RWPE2 (cell line): ENCODE measurements around the gene PTPRD.
A peak's percentile ranks its signal among the peaks of the same experiment; 100 is the strongest.

ENCODE experiments used
- ATAC-seq: fragments of 200-7000 bp; cut with Tn5 transposase; 3 replicates; pipeline ENCODE4 v1.9.1; 2021; ENCODE audit warnings: low read depth
- DNase-seq: peaks from one replicate; pipeline ENCODE4 v3.0.0-alpha.2; 2020; ENCODE audit warnings: low spot score
- H3K27ac ChIP-seq: fragments of 450-650 bp; 2 replicates; pipeline ENCODE4 v1.5.1; 2017; ENCODE audit warnings: mild to moderate bottlenecking; ENCODE audit not compliant: poor library complexity, severe bottlenecking
- H3K27me3 ChIP-seq: fragments of 250-450 bp; sonication (Bioruptor Pico); 2 replicates; pipeline ENCODE4 v1.5.1; 2021; ENCODE audit warnings: mild to moderate bottlenecking, moderate library complexity; ENCODE audit not compliant: insufficient read depth, poor library complexity, severe bottlenecking
- H3K36me3 ChIP-seq: fragments of 250-450 bp; sonication (Bioruptor Pico); 2 replicates; pipeline ENCODE4 v1.5.1; 2020; ENCODE audit warnings: low read depth, mild to moderate bottlenecking, moderate library complexity
- H3K4me1 ChIP-seq: fragments of 250-450 bp; sonication (Bioruptor Pico); 2 replicates; pipeline ENCODE4 v1.5.1; 2021; ENCODE audit warnings: mild to moderate bottlenecking, moderate library complexity; ENCODE audit not compliant: insufficient read depth, poor library complexity, severe bottlenecking
- H3K4me3 ChIP-seq: fragments of 250-450 bp; sonication (Bioruptor Pico); 2 replicates; pipeline ENCODE4 v1.5.1; 2021; ENCODE audit warnings: mild to moderate bottlenecking, moderate library complexity; ENCODE audit not compliant: severe bottlenecking
- H3K9me3 ChIP-seq: fragments of 250-450 bp; sonication (Bioruptor Pico); 2 replicates; pipeline ENCODE4 v1.5.1; 2021; ENCODE audit warnings: mild to moderate bottlenecking, moderate library complexity; ENCODE audit not compliant: severe bottlenecking
- CTCF ChIP-seq: fragments of 450-650 bp; IDR thresholded peaks from one replicate; pipeline ENCODE4 v1.5.1; 2017; ENCODE audit warnings: mild to moderate bottlenecking, moderate library complexity; ENCODE audit not compliant: poor library complexity, severe bottlenecking

Gene PTPRD

GRCh38 chr9:10080012-10080411 lies 532.8 kb downstream of the PTPRD start:
- no peaks in the 10 kb centered on the region for H3K9me3 ChIP-seq
- DNase-seq (no peak), ATAC-seq (no peak)
- H3K27me3 ChIP-seq: peaks cover 5% of the 10 kb centered on the region
- H3K36me3 ChIP-seq: no peaks in the 10 kb centered on the region
- no peak overlapping the region for H3K4me3 ChIP-seq
- TF ChIP-seq CTCF: no peak
- no peak overlapping the region for H3K27ac ChIP-seq
- H3K4me1 ChIP-seq: no peaks in the 10 kb centered on the region

DNA sequence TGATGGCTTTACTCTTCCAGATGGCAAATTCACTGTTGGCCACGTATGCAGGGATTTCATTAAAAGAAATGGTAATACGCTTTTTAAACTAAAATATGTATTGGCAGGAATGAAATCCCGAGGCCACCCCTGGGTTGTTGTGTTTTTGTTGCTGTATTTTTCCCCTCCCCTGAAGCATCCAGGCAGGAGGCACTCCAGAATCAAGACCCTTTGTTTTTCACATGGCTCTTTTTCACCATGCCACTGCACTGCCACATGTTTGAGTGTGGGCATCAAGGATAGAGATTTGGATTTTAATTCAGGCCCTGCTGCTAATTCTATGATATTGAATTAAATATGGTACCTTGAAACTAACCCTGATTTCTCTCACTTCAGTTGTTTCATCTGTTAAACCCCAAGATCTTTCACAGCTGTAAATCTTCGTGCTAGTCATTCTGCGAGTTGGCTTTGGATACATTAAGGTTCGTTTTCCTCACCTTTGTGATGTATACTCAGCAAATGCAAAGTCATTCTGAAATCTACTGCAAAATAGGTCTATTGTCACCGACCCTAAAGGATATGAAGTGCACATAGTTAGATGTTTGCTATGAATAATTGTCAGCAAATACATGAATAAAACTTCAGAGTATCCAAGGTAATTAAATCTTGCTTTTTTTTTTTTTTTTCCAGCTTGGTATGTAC lies 533.4 kb downstream of the PTPRD start:
- Histone ChIP-seq H3K9me3 (no peaks in the 10 kb centered on the region), H3K27ac (no peak overlapping the region), H3K36me3 (no peaks in the 10 kb centered on the region), H3K4me3 (no peak overlapping the region), H3K4me1 (no peaks in the 10 kb centered on the region), H3K27me3 (peaks cover 5% of the 10 kb centered on the region)
- ATAC-seq (no peak), DNase-seq (no peak)
- TF ChIP-seq CTCF: no peak

DNA sequence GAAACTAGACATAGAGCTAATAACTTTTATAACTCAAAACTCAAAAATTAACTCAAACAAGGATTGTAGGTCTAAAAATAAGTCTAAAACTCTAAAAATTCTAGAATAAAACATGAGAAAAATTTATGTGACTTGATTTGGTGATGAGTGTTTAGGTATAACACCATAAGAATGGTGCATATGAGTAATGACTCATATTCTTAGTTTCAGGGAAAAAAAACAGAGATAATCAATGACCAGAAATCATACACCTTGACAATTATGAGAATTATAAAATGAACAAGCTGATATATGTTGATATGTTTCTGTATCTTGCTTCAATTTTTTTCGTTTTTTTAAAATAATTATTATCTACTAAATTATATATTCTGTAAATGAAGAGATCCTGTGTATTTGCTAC lies 541.2 kb downstream of the PTPRD start:
- H3K9me3 ChIP-seq: no peaks in the 10 kb centered on the region
- H3K4me3 ChIP-seq: no peak overlapping the region
- no peaks in the 10 kb centered on the region for H3K27me3 ChIP-seq
- no peaks in the 10 kb centered on the region for H3K36me3 ChIP-seq
- DNase-seq (no peak), ATAC-seq (no peak)
- H3K27ac ChIP-seq: no peak overlapping the region
- no peak for TF ChIP-seq CTCF
- H3K4me1 ChIP-seq: no peaks in the 10 kb centered on the region

DNA sequence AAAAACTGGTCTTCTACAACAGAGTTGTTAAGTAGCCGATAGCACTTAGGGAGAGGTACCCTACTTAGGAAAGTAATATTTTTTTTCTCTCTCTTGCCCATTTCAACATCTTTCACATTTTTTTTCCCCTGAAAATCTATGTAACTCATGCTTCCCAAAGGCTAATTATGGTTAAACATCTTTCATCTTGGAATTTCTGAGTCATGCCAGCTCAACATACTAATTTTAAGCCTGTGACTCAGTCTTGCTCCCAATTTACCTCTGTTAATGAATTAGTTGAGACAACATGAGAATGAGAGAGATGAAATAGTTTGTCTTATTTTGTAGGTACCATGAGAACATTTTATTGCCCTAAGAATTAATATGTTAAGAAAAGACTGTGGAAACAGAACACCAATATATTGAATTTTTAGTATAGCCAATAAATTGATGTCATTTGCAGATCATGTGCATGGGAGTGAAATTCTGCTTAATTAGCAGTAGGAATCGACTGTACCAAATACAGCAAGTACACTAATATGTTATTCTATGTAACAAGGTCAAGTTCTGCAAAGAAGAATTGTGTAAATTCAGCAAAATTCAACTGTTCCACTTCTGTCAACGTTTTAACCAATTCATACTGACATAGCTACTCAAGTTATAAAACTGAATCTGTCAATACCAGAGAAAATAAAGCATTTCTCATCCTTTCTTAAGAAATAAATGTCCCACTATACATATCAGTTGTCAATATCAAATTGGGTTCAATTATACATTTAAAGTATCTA lies 550.0 kb downstream of the PTPRD start:
- ATAC-seq: peak; percentile 49; the same call in 1 of the 3 replicates
- Histone ChIP-seq H3K36me3 (no peaks in the 10 kb centered on the region), H3K9me3 (no peaks in the 10 kb centered on the region), H3K4me1 (peaks cover 20% of the 10 kb centered on the region), H3K4me3 (no peak overlapping the region), H3K27me3 (no peaks in the 10 kb centered on the region), H3K27ac (no peak overlapping the region)
- no peak for DNase-seq
- TF ChIP-seq CTCF: no peak

DNA sequence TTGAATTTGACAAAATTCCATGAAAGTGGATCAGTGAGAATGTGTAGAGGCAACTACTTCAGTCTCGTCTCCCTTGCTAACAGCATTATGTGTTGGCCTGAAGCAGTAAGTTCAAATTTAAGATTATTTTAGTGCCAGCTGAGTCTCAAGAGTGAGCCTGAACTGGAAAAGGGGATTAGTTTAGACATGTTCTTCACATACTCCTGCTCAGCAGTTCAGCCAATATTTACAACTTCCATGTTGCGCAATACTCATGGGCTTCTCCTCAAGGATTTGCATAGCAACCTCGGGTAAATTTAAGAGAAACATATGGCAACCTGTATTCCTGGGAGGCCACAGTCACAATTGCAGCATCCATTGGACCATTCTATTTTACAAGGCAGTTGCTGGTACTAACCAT lies 553.8 kb downstream of the PTPRD start:
- ATAC-seq (peak; percentile 93), DNase-seq (no peak)
- Histone ChIP-seq H3K4me1 (peaks cover 20% of the 10 kb centered on the region), H3K27ac (no peak overlapping the region), H3K9me3 (no peaks in the 10 kb centered on the region), H3K27me3 (no peaks in the 10 kb centered on the region), H3K4me3 (no peak overlapping the region), H3K36me3 (no peaks in the 10 kb centered on the region)
- TF ChIP-seq CTCF: no peak
